ENCODE data around the gene ASIC4. TPM values are rescaled to one million over a fixed set of nuclear protein-coding genes. Genes with fewer than 3 reads are reported as not detected.
A peak's percentile ranks its signal among the peaks of the same experiment; 100 is the strongest.

The ASIC4 gene
- total RNA-seq, 1 experiment from 2014 or later = 0.79 TPM

DNA sequence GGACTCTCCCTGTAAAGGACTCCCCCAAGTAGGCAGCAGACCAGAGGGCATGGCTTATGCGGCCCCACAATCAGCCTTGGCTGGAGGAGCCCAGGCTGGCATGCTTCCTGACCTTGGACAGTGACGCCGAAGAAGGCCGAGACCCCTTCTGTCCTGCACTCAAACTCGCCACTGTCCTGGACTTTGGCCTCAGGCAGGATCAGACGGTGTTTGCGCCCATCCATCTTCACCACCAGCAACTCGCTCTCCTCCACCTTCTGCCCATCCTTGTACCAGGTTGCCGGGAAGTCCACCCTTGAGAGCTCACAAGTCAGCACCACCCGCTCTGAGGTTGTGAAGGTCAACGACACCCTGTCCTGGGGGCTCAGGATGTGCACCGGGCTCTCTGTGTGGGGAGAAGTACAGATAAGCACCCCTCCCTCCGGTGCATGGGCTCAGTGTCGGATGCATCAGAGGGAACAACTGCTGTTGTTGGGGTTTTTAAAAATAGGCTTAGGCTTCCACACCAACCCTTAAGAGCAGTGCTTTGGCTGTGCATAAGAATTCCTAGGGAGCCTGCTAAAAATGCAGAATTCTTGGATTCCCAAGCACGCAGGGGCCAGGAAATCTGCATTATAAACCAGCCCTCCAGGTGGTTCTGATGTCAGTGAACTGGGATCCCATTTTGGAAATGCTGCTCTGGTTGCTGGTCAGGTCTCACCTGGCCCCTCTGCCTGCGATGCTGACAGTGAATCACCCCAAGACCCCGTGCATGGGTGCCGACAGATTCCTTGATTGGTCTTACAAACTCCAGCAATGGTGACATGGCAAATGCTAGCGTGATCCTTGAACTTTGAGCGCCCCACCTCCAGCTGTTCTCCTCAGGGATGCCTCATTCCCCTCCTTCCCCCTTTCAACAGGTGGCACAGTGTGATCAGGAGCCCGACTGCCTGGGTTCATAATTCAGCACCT lies 51.1 kb downstream of the ASIC4 start (continued):
- TF ChIP-seq, protein P1, sequence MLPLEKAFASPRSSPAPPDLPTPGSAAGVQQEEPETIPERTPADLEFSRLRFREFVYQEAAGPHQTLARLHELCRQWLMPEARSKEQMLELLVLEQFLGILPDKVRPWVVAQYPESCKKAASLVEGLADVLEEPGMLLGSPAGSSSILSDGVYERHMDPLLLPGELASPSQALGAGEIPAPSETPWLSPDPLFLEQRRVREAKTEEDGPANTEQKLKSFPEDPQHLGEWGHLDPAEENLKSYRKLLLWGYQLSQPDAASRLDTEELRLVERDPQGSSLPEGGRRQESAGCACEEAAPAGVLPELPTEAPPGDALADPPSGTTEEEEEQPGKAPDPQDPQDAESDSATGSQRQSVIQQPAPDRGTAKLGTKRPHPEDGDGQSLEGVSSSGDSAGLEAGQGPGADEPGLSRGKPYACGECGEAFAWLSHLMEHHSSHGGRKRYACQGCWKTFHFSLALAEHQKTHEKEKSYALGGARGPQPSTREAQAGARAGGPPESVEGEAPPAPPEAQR (CRISPR knock-in tag; IDR thresholded peaks at IDR 0.05) = no peak
- TF ChIP-seq EMX1 (CRISPR knock-in tag; IDR thresholded peaks at IDR 0.05) = no peak
- no peak for TF ChIP-seq MXD4 (CRISPR knock-in tag; IDR thresholded peaks at IDR 0.05; ENCODE audit: borderline replicate concordance)
- no peak for TF ChIP-seq ZNF671 (CRISPR knock-in tag; IDR thresholded peaks at IDR 0.05)
- peak; percentile 95; the same call in 1 of the 2 replicates for TF ChIP-seq TEAD1 (CRISPR knock-in tag; IDR thresholded peaks at IDR 0.05)
- peak; percentile 78 for TF ChIP-seq ZNF423 (CRISPR knock-in tag; IDR thresholded peaks at IDR 0.05)
- no peak for TF ChIP-seq NFYB (CRISPR knock-in tag; conservative IDR thresholded peaks at IDR 0.05; ENCODE audit: low read depth)
- peak; percentile 34; the same call in 1 of the 2 replicates for TF ChIP-seq ZNF219 (CRISPR knock-in tag; IDR thresholded peaks at IDR 0.05; ENCODE audit: borderline replicate concordance)
- TF ChIP-seq HMGA2 (CRISPR knock-in tag; IDR thresholded peaks at IDR 0.05) = no peak
- no peak for TF ChIP-seq IRF1 (CRISPR knock-in tag; IDR thresholded peaks at IDR 0.05)
- no peak for TF ChIP-seq CREM (CRISPR knock-in tag; IDR thresholded peaks at IDR 0.05)
- no peak for TF ChIP-seq NR2C2 (CRISPR knock-in tag; IDR thresholded peaks at IDR 0.05)
- no peak for TF ChIP-seq ZNF317 (CRISPR knock-in tag; IDR thresholded peaks at IDR 0.05; ENCODE audit: borderline replicate concordance, low read depth)
- TF ChIP-seq, protein P2, sequence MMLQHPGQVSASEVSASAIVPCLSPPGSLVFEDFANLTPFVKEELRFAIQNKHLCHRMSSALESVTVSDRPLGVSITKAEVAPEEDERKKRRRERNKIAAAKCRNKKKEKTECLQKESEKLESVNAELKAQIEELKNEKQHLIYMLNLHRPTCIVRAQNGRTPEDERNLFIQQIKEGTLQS (CRISPR knock-in tag; conservative IDR thresholded peaks at IDR 0.05) = no peak
- TF ChIP-seq SOX15 (CRISPR knock-in tag; IDR thresholded peaks at IDR 0.05) = no peak
- TF ChIP-seq NFE2L1 (CRISPR knock-in tag; IDR thresholded peaks at IDR 0.05) = no peak

- no peaks in the 10 kb centered on the region for H3K9me3 Mint-ChIP-seq
- DNase-seq (ENCODE audit: low spot score) = no peak
- peaks cover 61% of the 10 kb centered on the region for H3K36me3 Mint-ChIP-seq
- H3K4me1 Mint-ChIP-seq = peaks cover 79% of the 10 kb centered on the region
- TF ChIP-seq CDX4 (CRISPR knock-in tag; IDR thresholded peaks at IDR 0.05; ENCODE audit: borderline replicate concordance) = no peak
- peak; percentile 43; the same call in 1 of the 2 replicates for TF ChIP-seq FOXP1 (CRISPR knock-in tag; IDR thresholded peaks at IDR 0.05; ENCODE audit: borderline replicate concordance)
- no peak for ATAC-seq
- H3K4me3 Mint-ChIP-seq = no peak overlapping the region
- peaks cover 7% of the 10 kb centered on the region for H3K27me3 Mint-ChIP-seq (ENCODE audit: low read depth)
- ChIA-PET CTCF (interaction anchor here (0.6 to 1.7 kb wide), 3 partner anchors 25 to 123 kb away, joined by 3 to 4 read pairs (median 3); no protein-coding TSS in a partner anchor), POLR2A (interaction anchor here (0.9 kb wide), 1 partner anchor 10 kb away, joined by 3 read pairs; no protein-coding TSS in a partner anchor)
- H3K27ac Mint-ChIP-seq = peak overlapping the region; percentile 99
Measured at GRCh38 chr2:219566640-219567039, 52.4 kb downstream of the ASIC4 start.

- Mint-ChIP-seq H3K4me3 (no peak overlapping the region), H3K27me3 (ENCODE audit: low read depth) (peaks cover 7% of the 10 kb centered on the region), H3K36me3 (peaks cover 61% of the 10 kb centered on the region), H3K27ac (peak overlapping the region; percentile 99), H3K4me1 (peaks cover 79% of the 10 kb centered on the region), H3K9me3 (no peaks in the 10 kb centered on the region)
- ATAC-seq (no peak), DNase-seq (ENCODE audit: low spot score) (no peak)
- POLR2A ChIA-PET = interaction anchor here (0.9 kb wide), 1 partner anchor 10 kb away, joined by 3 read pairs; no protein-coding TSS in a partner anchor
- CTCF ChIA-PET = interaction anchor here (0.6 to 1.7 kb wide), 2 partner anchors 26 to 76 kb away, joined by 3 to 4 read pairs; no protein-coding TSS in a partner anchor
- TF ChIP-seq, protein P3, sequence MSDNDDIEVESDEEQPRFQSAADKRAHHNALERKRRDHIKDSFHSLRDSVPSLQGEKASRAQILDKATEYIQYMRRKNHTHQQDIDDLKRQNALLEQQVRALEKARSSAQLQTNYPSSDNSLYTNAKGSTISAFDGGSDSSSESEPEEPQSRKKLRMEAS (CRISPR knock-in tag; IDR thresholded peaks at IDR 0.05) = no peak
- no peak for TF ChIP-seq ZNF219 (CRISPR knock-in tag; IDR thresholded peaks at IDR 0.05; ENCODE audit: borderline replicate concordance)
- TF ChIP-seq HMGA2 (CRISPR knock-in tag; IDR thresholded peaks at IDR 0.05) = no peak
- no peak for TF ChIP-seq NFYB (CRISPR knock-in tag; conservative IDR thresholded peaks at IDR 0.05; ENCODE audit: low read depth)
- TF ChIP-seq, protein P4, sequence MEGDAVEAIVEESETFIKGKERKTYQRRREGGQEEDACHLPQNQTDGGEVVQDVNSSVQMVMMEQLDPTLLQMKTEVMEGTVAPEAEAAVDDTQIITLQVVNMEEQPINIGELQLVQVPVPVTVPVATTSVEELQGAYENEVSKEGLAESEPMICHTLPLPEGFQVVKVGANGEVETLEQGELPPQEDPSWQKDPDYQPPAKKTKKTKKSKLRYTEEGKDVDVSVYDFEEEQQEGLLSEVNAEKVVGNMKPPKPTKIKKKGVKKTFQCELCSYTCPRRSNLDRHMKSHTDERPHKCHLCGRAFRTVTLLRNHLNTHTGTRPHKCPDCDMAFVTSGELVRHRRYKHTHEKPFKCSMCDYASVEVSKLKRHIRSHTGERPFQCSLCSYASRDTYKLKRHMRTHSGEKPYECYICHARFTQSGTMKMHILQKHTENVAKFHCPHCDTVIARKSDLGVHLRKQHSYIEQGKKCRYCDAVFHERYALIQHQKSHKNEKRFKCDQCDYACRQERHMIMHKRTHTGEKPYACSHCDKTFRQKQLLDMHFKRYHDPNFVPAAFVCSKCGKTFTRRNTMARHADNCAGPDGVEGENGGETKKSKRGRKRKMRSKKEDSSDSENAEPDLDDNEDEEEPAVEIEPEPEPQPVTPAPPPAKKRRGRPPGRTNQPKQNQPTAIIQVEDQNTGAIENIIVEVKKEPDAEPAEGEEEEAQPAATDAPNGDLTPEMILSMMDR (IDR thresholded peaks at IDR 0.05) = no peak
- no peak for TF ChIP-seq RELA (CRISPR knock-in tag; IDR thresholded peaks at IDR 0.05; ENCODE audit: borderline replicate concordance)
- TF ChIP-seq ZNF232 (CRISPR knock-in tag; IDR thresholded peaks at IDR 0.05) = no peak
- TF ChIP-seq ELF4 (CRISPR knock-in tag; IDR thresholded peaks at IDR 0.05; ENCODE audit: low read depth) = no peak
- TF ChIP-seq, protein P5, sequence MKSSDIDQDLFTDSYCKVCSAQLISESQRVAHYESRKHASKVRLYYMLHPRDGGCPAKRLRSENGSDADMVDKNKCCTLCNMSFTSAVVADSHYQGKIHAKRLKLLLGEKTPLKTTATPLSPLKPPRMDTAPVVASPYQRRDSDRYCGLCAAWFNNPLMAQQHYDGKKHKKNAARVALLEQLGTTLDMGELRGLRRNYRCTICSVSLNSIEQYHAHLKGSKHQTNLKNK (CRISPR knock-in tag; IDR thresholded peaks at IDR 0.05) = no peak
- TF ChIP-seq ZNF121 (CRISPR knock-in tag; IDR thresholded peaks at IDR 0.05) = no peak
- TF ChIP-seq, protein P6, sequence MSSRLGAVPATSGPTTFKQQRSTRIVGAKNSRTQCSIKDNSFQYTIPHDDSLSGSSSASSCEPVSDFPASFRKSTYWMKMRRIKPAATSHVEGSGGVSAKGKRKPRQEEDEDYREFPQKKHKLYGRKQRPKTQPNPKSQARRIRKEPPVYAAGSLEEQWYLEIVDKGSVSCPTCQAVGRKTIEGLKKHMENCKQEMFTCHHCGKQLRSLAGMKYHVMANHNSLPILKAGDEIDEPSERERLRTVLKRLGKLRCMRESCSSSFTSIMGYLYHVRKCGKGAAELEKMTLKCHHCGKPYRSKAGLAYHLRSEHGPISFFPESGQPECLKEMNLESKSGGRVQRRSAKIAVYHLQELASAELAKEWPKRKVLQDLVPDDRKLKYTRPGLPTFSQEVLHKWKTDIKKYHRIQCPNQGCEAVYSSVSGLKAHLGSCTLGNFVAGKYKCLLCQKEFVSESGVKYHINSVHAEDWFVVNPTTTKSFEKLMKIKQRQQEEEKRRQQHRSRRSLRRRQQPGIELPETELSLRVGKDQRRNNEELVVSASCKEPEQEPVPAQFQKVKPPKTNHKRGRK (CRISPR knock-in tag; IDR thresholded peaks at IDR 0.05; ENCODE audit: borderline replicate concordance) = no peak
Measured at GRCh38 chr2:219567131-219567530, 52.8 kb downstream of the ASIC4 start.

All from WTC11 (cell line).